Chondrocyte (in vitro differentiated cells): Measurements from ENCODE around the gene DLGAP4. TPM values are rescaled to one million over a fixed set of nuclear protein-coding genes. Genes with fewer than 3 reads are reported as not detected.

Experiments used
- DNase-seq: peaks from one replicate; pipeline ENCODE4 v3.0.0; 2021; ENCODE audit warnings: mixed read lengths, low spot score
- H3K27ac Mint-ChIP-seq: one replicate; pipeline ENCODE4 v1.8.0; 2021; ENCODE audit warnings: mild to moderate bottlenecking, moderate library complexity, mixed read lengths; ENCODE audit not compliant: unreplicated experiment
- H3K27me3 Mint-ChIP-seq: 2 replicates; pipeline ENCODE4 v1.8.0; 2021; ENCODE audit warnings: low read depth, mixed read lengths
- H3K36me3 Mint-ChIP-seq: 2 replicates; pipeline ENCODE4 v1.8.0; 2021; ENCODE audit warnings: low read depth, mixed read lengths
- H3K4me1 Mint-ChIP-seq: 2 replicates; pipeline ENCODE4 v1.8.0; 2021; ENCODE audit warnings: low read depth, mild to moderate bottlenecking, mixed read lengths
- H3K4me3 Mint-ChIP-seq: one replicate; pipeline ENCODE4 v1.8.0; 2021; ENCODE audit warnings: mild to moderate bottlenecking, moderate library complexity, mixed read lengths; ENCODE audit not compliant: unreplicated experiment
- H3K9me3 Mint-ChIP-seq: 2 replicates; pipeline ENCODE4 v1.8.0; 2021; ENCODE audit warnings: low read depth, mixed read lengths
- total RNA-seq: library from RNA; stranded (reverse); gene quantifications from 3 replicates; pipeline ENCODE4 v1.2.1, GENCODE V29; 2021
- TF ChIP-seq, protein P1 (sequence below): fragments of 200-600 bp; sonication (generic); IDR thresholded peaks from 2 replicates; pipeline ENCODE4 v1.5.0; 2021; ENCODE audit warnings: antibody characterized with exemption, mild to moderate bottlenecking, moderate library complexity

Gene DLGAP4
- total RNA-seq, 1 donor from 2014 or later = 161 TPM

DNA sequence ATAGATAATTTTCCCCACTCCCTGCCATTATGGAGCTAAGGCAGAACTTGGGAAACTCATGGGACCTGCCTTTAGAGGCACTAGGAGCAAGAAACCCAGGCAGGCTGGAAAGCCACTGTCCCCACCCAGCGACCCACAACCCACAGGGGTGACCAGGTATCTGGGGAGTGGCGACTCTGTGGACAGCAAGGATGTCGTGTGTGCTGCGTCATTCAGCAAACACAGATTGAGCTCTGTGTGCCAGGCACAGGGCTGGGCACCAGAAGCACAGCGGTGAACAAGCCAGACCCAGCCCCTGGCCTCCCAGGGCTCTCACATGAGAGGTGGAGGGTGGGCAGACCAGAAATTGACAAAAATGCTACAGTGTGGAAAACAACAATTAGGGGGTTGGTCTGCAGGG is 27.7 kb downstream of the DLGAP4 start:
- Mint-ChIP-seq H3K36me3 (no peaks in the 10 kb centered on the region), H3K27ac (no peak overlapping the region), H3K9me3 (no peaks in the 10 kb centered on the region), H3K4me3 (no peak overlapping the region), H3K27me3 (peaks cover 56% of the 10 kb centered on the region), H3K4me1 (no peaks in the 10 kb centered on the region)
- TF ChIP-seq, protein P1, sequence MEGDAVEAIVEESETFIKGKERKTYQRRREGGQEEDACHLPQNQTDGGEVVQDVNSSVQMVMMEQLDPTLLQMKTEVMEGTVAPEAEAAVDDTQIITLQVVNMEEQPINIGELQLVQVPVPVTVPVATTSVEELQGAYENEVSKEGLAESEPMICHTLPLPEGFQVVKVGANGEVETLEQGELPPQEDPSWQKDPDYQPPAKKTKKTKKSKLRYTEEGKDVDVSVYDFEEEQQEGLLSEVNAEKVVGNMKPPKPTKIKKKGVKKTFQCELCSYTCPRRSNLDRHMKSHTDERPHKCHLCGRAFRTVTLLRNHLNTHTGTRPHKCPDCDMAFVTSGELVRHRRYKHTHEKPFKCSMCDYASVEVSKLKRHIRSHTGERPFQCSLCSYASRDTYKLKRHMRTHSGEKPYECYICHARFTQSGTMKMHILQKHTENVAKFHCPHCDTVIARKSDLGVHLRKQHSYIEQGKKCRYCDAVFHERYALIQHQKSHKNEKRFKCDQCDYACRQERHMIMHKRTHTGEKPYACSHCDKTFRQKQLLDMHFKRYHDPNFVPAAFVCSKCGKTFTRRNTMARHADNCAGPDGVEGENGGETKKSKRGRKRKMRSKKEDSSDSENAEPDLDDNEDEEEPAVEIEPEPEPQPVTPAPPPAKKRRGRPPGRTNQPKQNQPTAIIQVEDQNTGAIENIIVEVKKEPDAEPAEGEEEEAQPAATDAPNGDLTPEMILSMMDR = no peak
- no peak for DNase-seq

DNA sequence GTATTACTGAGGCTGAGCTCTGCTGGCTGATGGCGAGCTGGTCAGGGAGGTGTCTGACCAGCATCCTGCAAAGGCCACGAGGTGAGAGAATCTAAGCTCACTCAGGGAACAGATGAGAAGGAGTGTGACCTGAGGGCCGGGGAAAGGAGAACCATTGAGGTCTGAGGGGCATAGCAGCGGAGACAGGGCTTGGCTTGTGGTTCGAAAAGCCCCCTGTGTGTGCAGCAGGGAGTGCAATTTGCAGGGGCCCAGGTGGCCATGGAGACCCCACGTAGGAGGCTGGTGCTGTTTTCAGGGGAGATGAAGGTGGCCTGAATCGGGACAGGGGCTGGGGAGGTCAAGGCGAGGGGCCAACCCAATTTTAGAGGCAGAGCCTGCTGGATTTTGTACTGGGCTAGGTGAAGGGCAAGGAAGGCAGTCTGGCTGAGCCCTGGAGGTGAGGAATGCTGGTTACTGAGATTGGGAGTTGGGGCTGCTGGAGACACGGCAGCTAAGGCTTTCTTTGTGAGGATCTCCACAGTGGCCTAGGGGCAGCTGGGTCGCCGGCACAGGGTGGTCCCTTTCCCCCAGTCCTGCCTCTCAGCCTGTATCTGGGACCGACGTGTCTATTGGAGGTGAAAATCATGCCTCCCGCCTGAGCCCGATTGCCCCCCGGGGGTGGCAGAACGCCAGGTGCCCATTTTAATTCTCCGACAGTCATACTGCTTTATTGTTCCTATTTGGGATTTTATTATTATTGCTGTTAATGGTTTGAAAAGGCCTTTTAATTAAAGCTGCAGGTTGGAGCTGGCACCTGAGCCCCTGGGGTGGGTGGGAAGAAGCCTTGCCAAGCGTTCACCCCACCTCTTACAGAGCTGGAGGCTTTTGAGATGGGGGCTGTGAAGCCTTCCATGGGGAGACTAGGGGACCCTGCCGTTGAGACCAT is 28.4 kb downstream of the DLGAP4 start:
- H3K27me3 Mint-ChIP-seq = peaks cover 57% of the 10 kb centered on the region
- no peaks in the 10 kb centered on the region for H3K9me3 Mint-ChIP-seq
- no peak overlapping the region for H3K4me3 Mint-ChIP-seq
- no peak overlapping the region for H3K27ac Mint-ChIP-seq
- H3K4me1 Mint-ChIP-seq = no peaks in the 10 kb centered on the region
- H3K36me3 Mint-ChIP-seq = no peaks in the 10 kb centered on the region
- DNase-seq = no peak
- TF ChIP-seq, protein P1 = no peak

DNA sequence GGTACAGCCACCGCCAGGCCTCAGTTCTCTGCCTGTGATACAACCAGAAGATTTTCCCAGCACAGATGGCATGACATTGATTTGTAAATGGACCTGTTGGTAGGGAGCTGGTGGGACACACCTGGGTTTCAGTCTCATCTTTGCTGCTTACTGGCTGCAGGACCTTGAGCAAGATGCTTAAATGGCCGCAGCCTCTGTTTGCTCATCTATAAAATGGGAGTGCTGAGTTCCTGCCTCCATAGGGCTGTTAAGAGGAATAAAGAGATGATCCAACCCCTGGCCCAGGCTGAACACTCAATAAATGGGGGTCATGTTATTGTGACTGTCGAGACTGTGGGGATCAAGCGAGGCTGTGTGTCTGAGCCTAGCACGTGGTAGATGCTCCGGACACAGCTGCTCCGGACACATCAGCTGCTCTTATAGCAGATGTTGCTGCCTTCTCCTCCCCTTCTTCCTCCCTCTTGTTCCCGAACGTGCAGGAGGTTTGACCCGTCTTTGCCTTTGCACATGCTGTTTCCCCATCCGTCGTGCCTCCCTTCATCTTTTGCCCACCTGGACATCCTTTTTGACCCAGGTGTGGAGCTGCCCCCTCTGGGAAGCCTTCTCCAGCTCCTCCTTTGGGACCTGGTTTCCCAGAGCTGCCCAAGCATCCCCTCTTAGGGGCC is 29.2 kb downstream of the DLGAP4 start:
- no peak for DNase-seq
- peaks cover 60% of the 10 kb centered on the region for H3K27me3 Mint-ChIP-seq
- H3K9me3 Mint-ChIP-seq = no peaks in the 10 kb centered on the region
- no peak overlapping the region for H3K27ac Mint-ChIP-seq
- no peak overlapping the region for H3K4me3 Mint-ChIP-seq
- H3K4me1 Mint-ChIP-seq = no peaks in the 10 kb centered on the region
- TF ChIP-seq, protein P1 = no peak
- no peaks in the 10 kb centered on the region for H3K36me3 Mint-ChIP-seq

DNA sequence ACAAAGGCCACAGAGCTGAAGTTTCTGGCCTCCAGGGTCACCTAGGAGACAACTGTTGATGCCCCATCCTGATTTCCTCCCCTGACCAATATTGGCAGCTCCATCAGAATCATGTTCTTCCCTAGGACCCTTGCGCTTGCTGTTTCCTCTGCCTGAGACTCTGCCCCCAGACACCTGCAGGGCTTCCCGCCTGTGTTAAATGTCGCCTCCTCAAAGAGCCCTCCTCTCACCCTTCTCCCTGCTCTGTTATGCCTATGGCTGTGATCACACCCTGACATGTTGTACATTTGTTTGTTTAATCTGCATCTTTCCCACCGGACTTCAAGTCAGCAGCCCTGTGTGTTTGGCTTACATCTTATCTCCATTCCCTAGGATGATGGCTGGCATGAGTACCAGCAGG is 30.1 kb downstream of the DLGAP4 start:
- peaks cover 62% of the 10 kb centered on the region for H3K27me3 Mint-ChIP-seq
- no peaks in the 10 kb centered on the region for H3K9me3 Mint-ChIP-seq
- TF ChIP-seq, protein P1 = no peak
- no peaks in the 10 kb centered on the region for H3K4me1 Mint-ChIP-seq
- H3K27ac Mint-ChIP-seq = no peak overlapping the region
- DNase-seq = no peak
- no peak overlapping the region for H3K4me3 Mint-ChIP-seq
- no peaks in the 10 kb centered on the region for H3K36me3 Mint-ChIP-seq

DNA sequence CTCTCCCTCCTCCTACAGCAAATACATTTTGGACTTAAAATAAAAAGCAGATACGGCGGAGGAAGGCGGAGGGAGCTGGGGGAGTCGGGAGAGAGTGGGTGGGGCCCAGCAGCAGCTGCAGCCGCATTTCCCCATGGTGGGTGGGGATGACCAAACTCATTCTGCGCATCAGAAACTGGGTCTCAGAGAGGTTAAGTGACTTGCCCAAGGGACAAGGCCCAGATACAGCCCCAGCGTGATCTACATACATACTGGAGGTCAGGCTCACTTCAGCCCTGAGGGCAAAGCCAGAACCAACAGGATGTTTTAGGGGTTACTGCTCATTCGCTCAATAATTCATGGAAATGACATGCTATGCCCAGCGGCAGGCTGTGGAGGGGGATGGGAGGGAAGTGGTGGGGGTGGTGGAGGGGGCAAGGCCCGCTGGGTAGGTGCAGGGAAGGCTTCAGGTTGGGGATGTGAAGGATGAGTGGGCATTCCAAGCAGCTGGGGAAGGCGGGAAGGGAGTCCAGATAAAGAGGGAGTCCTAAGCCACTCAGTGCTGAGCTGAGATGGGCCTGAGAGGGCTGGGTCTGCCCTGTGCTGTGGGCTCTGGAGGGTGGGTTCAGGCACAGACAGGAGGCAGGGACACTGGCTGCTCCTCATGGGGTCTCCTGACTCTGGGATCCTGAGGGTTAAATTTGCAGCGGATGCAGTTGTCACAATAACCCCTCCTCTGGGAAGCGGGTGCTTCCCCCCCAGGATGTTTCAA is 31.0 kb downstream of the DLGAP4 start:
- Mint-ChIP-seq H3K27ac (no peak overlapping the region), H3K27me3 (peaks cover 55% of the 10 kb centered on the region), H3K4me1 (no peaks in the 10 kb centered on the region), H3K9me3 (no peaks in the 10 kb centered on the region), H3K36me3 (no peaks in the 10 kb centered on the region), H3K4me3 (no peak overlapping the region)
- no peak for DNase-seq
- TF ChIP-seq, protein P1 = no peak
